Kidney tubule cell (primary cell): Measurements from ENCODE around the gene NOXRED1.

ENCODE experiments used
- DNase-seq: peaks from one replicate; pipeline ENCODE4 v3.0.0-alpha.2; 2018; ENCODE audit warnings: low spot score

The NOXRED1 gene

DNA sequence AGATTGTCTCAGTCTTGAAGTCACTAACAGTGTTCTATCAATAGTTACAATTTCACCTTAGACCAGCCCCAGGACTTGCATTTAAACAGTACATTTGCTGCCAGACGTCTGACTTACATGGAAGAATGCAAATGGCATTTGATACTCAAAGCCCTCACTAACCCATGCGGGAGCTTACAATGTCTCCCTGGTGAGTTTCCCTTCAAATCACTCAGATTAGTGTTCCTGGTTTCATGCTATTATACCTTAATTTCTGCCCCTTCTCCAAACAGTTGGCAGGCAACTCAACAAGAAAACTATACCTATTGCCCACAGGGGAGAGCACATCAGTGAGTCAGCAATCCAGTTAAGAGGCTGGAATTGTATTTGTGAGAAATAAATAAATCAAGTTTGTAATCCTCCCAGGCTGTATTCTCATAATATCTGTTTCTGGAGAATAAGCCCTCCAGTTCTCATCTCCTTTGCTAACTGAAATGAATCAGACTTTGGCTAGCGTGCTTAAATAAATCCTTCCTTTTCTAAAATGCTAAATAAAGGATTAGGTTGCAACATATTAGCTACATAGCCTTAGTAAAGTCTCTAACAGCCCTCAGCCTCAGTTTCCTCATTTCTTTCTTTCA, 78.8 kb downstream of the NOXRED1 start:
- DNase-seq: no peak
